MCF 10A (cell line): ENCODE measurements around the gene MAGI1. TPM values are rescaled to one million over a fixed set of nuclear protein-coding genes. Genes with fewer than 3 reads are reported as not detected.

Experiments
- BruUV-seq: library from RNA; stranded (reverse); fragments of 400-500 nt; replicated peaks from 2 replicates; lab custom pipeline; 2021; lab: Mats Ljungman, UMichigan
- CTCF ChIA-PET: fragments of 300-600 bp; sonication (Branson Sonifier 250); formaldehyde crosslinking; extraction: SDS; loops from one replicate; lab custom pipeline; 2021; ENCODE audit warnings: antibody characterized with exemption, inconsistent platforms; lab: Yijun Ruan, JAX
- POLR2A ChIA-PET: fragments of 300-600, 350-650 bp; sonication (Branson Sonifier 250); formaldehyde crosslinking; extraction: SDS; loops from one replicate; lab custom pipeline; 2020; ENCODE audit warnings: antibody characterized with exemption, inconsistent platforms; lab: Yijun Ruan, JAX
- DNase-seq: peaks from one replicate; pipeline ENCODE4 v3.0.0-alpha.2; 2018; ENCODE audit not compliant: unreplicated experiment
- H3K27ac Mint-ChIP-seq: one replicate; pipeline ENCODE4 v1.8.0; 2022; ENCODE audit warnings: mild to moderate bottlenecking, low read depth, mixed read lengths; ENCODE audit not compliant: unreplicated experiment
- H3K27me3 Mint-ChIP-seq: one replicate; pipeline ENCODE4 v1.8.0; 2022; ENCODE audit warnings: mixed read lengths; ENCODE audit not compliant: insufficient read depth, unreplicated experiment
- H3K36me3 Mint-ChIP-seq: one replicate; pipeline ENCODE4 v1.8.0; 2022; ENCODE audit warnings: mild to moderate bottlenecking, moderate library complexity, mixed read lengths; ENCODE audit not compliant: insufficient read depth, unreplicated experiment
- H3K4me1 Mint-ChIP-seq: one replicate; pipeline ENCODE4 v1.8.0; 2022; ENCODE audit warnings: mixed read lengths; ENCODE audit not compliant: insufficient read depth, unreplicated experiment
- H3K4me3 Mint-ChIP-seq: one replicate; pipeline ENCODE4 v1.8.0; 2022; ENCODE audit warnings: mild to moderate bottlenecking, moderate library complexity, mixed read lengths; ENCODE audit not compliant: unreplicated experiment
- H3K9me3 Mint-ChIP-seq: one replicate; pipeline ENCODE4 v1.8.0; 2022; ENCODE audit warnings: mixed read lengths; ENCODE audit not compliant: unreplicated experiment
- CTCF ChIP-seq: fragments of 200-600 bp; IDR thresholded peaks from one replicate; pipeline ENCODE4 v1.8.0; 2022; ENCODE audit warnings: antibody characterized with exemption, mild to moderate bottlenecking; ENCODE audit not compliant: unreplicated experiment
- intact Hi-C: fragments of 100-400 bp; cut with micrococcal nuclease; formaldehyde crosslinking; loops from 2 replicates; pipeline ENCODE4 v1.14.1; 2022
- total RNA-seq: library from RNA; stranded (reverse); gene quantifications from 2 replicates; pipeline ENCODE4 v1.2.3, GENCODE V29; 2022

Gene MAGI1
- total RNA-seq, 1 experiment from 2014 or later: 6.2 TPM

- Mint-ChIP-seq H3K9me3 (no peaks in the 10 kb centered on the region), H3K27me3 (peaks cover 10% of the 10 kb centered on the region), H3K4me1 (peaks cover 23% of the 10 kb centered on the region), H3K36me3 (no peaks in the 10 kb centered on the region), H3K27ac (no peak overlapping the region), H3K4me3 (peak overlapping the region; percentile 91)
- intact Hi-C loops: loop anchor here (2.0 to 5.0 kb wide), 5 partner anchors 41 to 255 kb away; no protein-coding TSS in a partner anchor
- peak; percentile 16 for DNase-seq
- ChIA-PET POLR2A (interaction anchor here (0.6 to 1.1 kb wide), 3 partner anchors 11 to 1484 kb away, joined by 3 read pairs; no protein-coding TSS in a partner anchor), CTCF (interaction anchor here (0.7 to 1.6 kb wide), 4 partner anchors 33 to 601 kb away, joined by 3 read pairs; no protein-coding TSS in a partner anchor)
- no peak for TF ChIP-seq CTCF
- no TSS peak for BruUV-seq
These were observed 821 bp upstream of the MAGI1 start for GRCh38 chr3:66039590-66039887.

- Mint-ChIP-seq H3K27ac (peak overlapping the region; percentile 89), H3K4me3 (peak overlapping the region; percentile 91), H3K4me1 (peaks cover 23% of the 10 kb centered on the region), H3K9me3 (no peaks in the 10 kb centered on the region), H3K36me3 (no peaks in the 10 kb centered on the region), H3K27me3 (peaks cover 10% of the 10 kb centered on the region)
- no peak for DNase-seq
- TSS peak; percentile 40 for BruUV-seq
- intact Hi-C loops: loop anchor here (2.0 to 5.0 kb wide), 5 partner anchors 40 to 254 kb away; no protein-coding TSS in a partner anchor
- TF ChIP-seq CTCF: no peak
- ChIA-PET POLR2A (interaction anchor here (0.7 to 2.9 kb wide), 8 partner anchors 10 to 144 kb away, joined by 3 to 14 read pairs (median 7); no protein-coding TSS in a partner anchor), CTCF (interaction anchor here (0.7 to 3.6 kb wide), 7 partner anchors 27 to 448 kb away, joined by 3 to 29 read pairs (median 4); no protein-coding TSS in a partner anchor)
These were observed 363 bp downstream of the MAGI1 start for GRCh38 chr3:66038384-66038725.

- ChIA-PET CTCF (interaction anchor here (0.7 to 3.6 kb wide), 14 partner anchors 10 to 448 kb away, joined by 3 to 29 read pairs (median 4); no protein-coding TSS in a partner anchor), POLR2A (interaction anchor here (0.7 to 2.9 kb wide), 9 partner anchors 9 to 143 kb away, joined by 3 to 14 read pairs (median 7); no protein-coding TSS in a partner anchor)
- Mint-ChIP-seq H3K9me3 (no peaks in the 10 kb centered on the region), H3K27me3 (peaks cover 10% of the 10 kb centered on the region), H3K36me3 (no peaks in the 10 kb centered on the region), H3K4me3 (peak overlapping the region; percentile 91), H3K4me1 (peaks cover 23% of the 10 kb centered on the region), H3K27ac (peak overlapping the region; percentile 89)
- no TSS peak for BruUV-seq
- TF ChIP-seq CTCF: no peak
- DNase-seq: peak; percentile 14
- intact Hi-C loops: loop anchor here (2.0 to 5.0 kb wide), 5 partner anchors 39 to 253 kb away; no protein-coding TSS in a partner anchor
These were observed 740 bp downstream of the MAGI1 start for GRCh38 chr3:66037986-66038369.

- no peaks in the 10 kb centered on the region for H3K36me3 Mint-ChIP-seq
- H3K4me1 Mint-ChIP-seq: peaks cover 23% of the 10 kb centered on the region
- BruUV-seq: no TSS peak
- ChIA-PET CTCF (interaction anchor here (0.6 to 3.6 kb wide), 22 partner anchors 9 to 254 kb away, joined by 3 to 29 read pairs (median 4); no protein-coding TSS in a partner anchor), POLR2A (interaction anchor here (0.7 to 2.9 kb wide), 11 partner anchors 9 to 184 kb away, joined by 3 to 14 read pairs (median 4); partner anchors contain the start of gene SLC25A26)
- intact Hi-C loops: loop anchor here (5.0 kb wide), 2 partner anchors 75 to 125 kb away; no protein-coding TSS in a partner anchor
- peak; percentile 51 for DNase-seq
- H3K27me3 Mint-ChIP-seq: peaks cover 10% of the 10 kb centered on the region
- TF ChIP-seq CTCF: no peak
- peak overlapping the region; percentile 89 for H3K27ac Mint-ChIP-seq
- H3K9me3 Mint-ChIP-seq: no peaks in the 10 kb centered on the region
- H3K4me3 Mint-ChIP-seq: peak overlapping the region; percentile 91
These were observed 1.3 kb downstream of the MAGI1 start for GRCh38 chr3:66037330-66037985.
